GM21423 (cell line): Measurements from ENCODE around the gene ZNF536.

Experiments
- ATAC-seq: cut with Tn5 transposase; IDR thresholded peaks from one replicate; pipeline ENCODE4 v1.9.1; 2021; ENCODE audit warnings: mild to moderate bottlenecking, moderate library complexity; ENCODE audit not compliant: unreplicated experiment

ZNF536 gene

DNA sequence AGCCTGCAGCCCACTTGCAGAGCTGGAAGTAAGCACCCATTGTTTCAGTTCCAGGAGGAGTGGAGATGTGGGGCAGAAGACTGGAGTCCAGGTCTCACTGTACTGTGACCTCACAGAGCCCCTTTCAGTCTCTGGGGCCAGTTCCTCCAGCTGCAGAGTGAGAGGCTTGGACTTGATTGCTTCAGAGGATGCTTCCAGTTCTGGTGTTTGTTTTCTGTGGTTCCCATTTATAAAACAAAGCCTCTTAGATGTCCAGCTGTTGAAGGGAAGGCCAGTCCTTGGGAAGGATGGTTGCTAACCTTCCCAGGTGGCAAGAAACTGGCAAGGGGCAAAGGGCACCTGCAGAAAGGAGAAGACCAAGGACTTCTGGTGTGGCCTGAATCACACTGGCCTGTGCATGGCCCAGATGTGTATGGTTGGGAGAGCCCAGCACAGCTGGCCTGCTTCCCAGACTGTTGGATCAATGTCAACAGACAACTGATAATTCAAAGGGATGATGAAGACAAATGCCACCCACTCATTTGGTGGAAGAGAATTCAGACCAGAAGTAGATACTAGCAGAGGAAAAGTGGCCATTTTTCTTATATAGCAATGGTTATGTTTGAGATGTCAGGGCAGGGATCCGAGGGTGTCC lies 218.5 kb downstream of the ZNF536 start:
- ATAC-seq: no peak

DNA sequence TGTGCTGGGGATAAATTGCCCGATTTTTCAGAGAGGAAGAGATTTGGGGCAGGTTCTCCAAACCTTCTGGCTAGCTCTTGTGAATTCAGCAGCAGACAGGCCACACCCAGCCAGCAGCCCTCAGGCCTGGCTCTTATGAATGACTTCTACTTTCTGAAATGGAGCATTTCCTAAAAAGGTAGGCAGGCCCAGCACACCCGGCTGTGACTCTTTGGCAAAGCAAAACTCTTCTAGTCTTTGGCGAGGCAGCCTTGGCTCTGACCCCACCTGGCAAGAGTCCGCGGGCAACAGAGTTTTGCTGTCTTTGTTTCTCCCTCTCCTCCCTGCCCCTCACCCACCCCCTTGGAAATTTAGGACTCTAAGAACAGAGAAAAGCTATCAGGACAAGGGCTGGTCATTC lies 221.2 kb downstream of the ZNF536 start:
- ATAC-seq: no peak

DNA sequence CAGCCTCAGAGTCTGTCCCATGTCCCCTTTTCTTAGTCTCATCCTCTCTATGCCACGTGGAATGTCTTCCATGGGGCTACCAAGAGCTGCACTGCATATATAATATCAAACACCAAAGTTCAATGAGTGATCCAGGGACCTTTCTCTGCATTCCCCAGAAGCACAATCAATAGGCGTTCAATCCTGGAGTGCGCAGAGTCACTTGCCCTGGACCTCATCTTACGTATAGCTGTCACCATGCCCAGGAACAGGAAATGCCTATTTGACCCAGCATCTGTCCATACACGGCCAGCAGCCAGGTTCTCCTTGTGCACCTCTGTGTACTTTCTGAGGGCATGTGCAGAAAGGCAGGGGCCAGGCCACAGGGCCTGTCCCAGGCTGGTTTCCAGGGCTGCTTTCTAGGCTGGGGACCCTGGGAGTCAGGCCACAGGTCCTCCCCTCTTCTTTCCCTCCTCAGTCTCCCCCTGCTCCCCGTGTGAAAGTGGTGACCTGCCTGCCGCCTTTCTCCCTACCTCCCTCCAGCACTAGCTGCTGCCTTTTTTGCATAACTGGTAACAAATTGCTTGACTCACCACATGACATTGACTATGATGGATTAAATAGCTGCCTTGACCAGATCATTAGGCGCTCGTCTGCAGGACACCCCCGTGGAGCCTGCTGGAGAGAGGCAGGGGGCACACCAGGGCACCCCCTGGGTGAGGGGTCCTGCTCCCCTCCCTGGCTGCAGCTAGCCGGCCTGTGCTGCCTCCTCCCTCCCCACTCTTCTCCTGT lies 222.0 kb downstream of the ZNF536 start:
- ATAC-seq: no peak

DNA sequence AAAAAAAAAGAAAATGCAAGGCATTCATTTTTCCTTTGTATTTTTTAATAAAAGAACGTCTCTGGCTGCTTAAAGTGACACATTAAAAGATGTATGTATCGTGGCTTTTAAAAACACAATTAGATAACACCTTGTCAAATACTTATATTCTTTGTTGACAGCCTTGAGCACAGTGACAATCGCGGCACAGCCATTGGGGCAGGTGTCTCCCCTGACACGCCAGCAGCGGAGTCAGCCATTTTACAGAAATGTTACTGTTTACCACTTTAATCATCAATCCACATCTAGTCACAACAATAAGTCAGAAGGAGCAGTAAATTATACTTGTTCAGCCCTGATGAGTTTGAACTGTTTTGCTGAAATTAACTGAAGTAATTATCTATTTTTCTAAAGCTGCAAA lies 224.1 kb downstream of the ZNF536 start:
- no peak for ATAC-seq

DNA sequence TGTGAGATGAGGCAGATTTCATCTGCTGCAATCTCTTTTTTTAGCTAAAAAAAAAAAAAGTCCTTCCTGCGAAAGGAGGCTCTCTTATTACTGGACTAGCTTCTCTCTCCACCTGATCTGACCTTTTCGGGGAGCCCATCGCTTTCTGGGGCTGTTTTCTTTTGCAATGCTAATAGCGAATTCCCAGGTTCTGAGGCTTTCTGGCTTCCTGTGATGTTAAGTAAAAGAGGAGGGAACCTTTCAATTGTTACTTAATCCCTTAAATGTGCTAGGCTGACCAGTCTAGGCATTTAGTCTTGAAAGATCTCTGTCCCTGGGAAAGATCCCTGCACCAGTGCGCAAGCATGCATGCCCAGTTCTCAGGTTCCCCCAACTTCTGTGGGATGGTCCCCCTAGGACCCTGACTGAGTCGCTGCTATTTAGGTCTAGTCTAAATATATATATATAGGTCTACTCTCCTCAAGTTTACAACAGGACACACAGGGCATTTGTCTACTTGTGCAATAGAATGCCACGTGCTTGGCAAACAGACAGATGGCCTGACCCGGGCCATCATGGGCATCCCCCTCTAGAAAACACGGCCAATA lies 224.7 kb downstream of the ZNF536 start:
- no peak for ATAC-seq

DNA sequence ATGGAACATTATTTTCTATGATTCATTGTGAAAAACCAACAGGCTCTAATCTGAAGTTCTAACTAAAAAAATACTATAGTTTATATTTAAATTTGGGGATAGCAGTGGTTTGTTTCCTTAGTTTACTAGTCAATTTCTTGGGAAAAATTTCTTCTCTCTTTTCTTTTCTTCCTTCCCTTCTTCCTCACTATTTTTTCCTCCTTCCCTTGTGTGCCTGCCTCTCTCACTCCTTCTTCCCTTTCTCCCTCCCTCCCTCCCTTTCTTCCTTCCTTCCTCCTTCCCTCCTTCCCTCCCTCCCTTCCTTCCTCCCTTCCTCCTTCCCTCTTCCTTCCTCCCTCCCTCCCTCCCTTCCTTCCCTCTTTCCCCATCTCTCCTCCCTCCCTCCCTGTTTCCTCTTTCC lies 226.5 kb downstream of the ZNF536 start:
- ATAC-seq: no peak

DNA sequence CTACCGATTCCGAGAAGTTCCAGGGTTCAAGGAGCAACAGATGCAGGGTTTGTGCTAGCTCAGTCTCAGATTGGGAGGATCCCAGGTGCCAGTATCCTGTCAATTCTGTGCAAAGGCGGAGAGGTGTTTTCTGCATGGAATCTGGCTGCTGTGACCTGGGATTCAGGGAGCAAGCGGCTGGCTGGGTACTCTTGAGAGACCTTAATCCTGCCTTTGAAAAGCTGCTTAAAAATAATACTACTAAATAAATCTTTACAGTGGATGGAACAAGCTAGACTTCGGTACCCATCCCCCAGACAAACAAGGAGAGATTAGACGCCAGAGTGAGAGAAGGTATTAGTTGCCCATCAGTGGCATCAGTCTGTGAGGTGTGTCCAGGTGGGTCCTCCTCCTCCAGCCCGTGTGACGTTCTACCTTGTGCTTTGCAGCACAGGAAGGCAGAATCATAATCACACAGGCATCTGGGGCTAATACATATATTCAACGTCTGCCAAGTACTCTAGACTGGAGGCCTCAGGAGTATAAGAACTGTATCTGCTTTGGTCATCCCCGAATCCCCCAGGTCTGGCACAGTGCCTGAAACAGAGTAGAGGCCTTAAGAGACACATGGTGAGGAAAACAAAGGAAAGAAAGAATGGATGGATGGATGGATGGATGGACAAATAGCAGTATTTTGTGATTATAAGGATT lies 230.6 kb downstream of the ZNF536 start:
- no peak for ATAC-seq

DNA sequence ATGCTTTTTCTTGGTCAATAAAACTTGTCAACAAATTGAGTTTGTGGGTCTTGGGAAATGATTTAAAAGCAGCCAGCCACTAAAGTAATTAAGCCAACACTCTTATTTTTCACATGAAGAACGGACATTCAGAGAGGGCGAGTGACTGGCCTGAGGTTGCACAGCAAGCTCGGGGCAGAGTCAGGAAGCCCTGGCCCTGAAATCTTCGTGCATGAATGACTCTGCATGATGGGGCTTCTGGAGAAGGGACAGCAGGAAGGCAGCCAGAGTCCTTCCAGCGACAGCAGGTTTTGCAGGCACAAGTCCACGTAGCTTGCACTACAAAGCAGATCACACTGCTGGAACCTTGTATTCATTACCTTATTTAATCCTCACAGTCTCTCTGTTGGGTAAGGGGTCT lies 232.5 kb downstream of the ZNF536 start:
- ATAC-seq: no peak

DNA sequence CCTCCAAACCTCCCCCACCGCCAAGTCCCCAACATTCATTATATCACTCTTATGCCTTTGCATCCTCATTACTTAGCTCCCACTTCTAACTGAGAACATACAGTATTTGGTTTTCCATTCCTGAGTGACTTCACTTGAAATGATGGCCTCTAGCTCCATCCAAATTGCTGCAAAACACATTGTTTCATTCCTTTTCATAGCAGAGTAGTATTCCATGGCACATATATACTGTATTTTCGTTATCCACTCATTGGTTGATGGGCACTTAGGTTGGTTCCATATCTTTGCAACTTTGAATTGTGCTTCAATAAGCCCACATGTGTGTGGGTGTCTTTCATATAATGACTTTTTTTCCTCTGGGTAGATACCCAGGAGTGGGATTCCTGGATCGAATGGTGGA lies 233.1 kb downstream of the ZNF536 start:
- no peak for ATAC-seq

DNA sequence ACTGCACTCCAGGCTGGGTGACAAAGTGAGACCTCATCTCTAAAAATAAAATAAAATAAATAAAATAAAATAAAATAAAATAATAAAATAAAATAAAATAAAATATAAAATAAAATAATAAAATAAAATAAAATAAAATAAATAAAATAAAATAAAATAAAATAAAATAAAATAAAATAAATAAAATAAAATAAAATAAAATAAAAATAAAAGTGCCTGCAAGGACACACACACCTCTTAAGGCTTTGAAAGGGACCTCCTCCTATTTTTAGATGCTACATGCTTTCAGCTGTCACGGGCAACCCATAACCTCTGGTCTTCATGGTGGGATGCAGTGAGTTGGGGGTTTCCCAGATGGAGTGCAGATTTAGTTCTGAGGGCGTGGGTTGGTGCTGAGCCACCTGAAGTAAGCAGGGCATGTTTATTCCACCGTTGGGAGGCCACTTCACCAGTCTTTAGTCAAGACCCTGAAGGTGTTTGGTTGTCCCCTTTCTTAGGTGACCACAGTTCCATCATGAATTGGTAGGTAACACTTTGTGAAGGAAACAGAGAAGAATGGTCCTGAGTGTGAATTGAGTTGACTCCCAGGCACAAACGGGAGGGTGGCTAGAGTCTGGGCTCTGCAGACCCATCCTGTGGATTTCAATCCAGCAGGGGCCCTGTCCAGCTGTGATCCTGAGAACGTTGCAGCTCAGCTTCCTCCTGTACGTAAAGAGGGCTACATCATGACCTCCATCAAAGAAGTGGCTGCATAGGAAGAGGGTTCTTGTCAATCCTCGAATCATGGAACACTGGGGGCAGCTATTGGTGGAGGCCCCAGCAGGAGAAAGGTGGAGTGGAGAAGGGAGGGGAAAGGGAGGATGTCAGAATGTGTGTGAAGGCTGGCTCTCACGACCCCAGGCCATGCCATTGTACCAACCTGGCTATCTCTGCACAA lies 234.2 kb downstream of the ZNF536 start:
- no peak for ATAC-seq
